Bronchial epithelial cell (primary cell): ENCODE data around the gene FNDC3B. TPM values are rescaled to one million over a fixed set of nuclear protein-coding genes. Genes with fewer than 3 reads are reported as not detected.

Source experiments
- DNase-seq: peaks from one replicate; pipeline ENCODE4 v3.0.0-alpha.2; 2010; ENCODE audit warnings: low read depth
- FAIRE-seq: peaks from 2 replicates; lab custom pipeline; 2011; peaks lifted over from hg19 to GRCh38; lab: Jason Lieb, UNC
- H3K27me3 ChIP-seq: 2 replicates; pipeline ENCODE4 v1.5.1; 2011; ENCODE audit warnings: low read length; ENCODE audit not compliant: control insufficient read depth, insufficient read depth
- H3K36me3 ChIP-seq: 2 replicates; pipeline ENCODE4 v1.5.1; 2011; ENCODE audit warnings: low read length; ENCODE audit not compliant: control insufficient read depth, insufficient read depth
- H3K4me3 ChIP-seq: 2 replicates; pipeline ENCODE4 v1.5.1; 2011; ENCODE audit warnings: mild to moderate bottlenecking, low read depth, low read length, control low read depth
- CTCF ChIP-seq: IDR thresholded peaks from 2 replicates; pipeline ENCODE4 v1.5.1; 2011; ENCODE audit warnings: mild to moderate bottlenecking, moderate library complexity, low read length, control low read depth, inconsistent platforms; ENCODE audit not compliant: insufficient read depth, severe bottlenecking
- total RNA-seq: library from RNA; depleted of rRNA; stranded (reverse); fragments of >200 nt; gene quantifications from 2 replicates; pipeline ENCODE4 v1.2.1, GENCODE V29; 2014

FNDC3B gene
- total RNA-seq, 1 donor from 2014 or later = 39.2 TPM

DNA sequence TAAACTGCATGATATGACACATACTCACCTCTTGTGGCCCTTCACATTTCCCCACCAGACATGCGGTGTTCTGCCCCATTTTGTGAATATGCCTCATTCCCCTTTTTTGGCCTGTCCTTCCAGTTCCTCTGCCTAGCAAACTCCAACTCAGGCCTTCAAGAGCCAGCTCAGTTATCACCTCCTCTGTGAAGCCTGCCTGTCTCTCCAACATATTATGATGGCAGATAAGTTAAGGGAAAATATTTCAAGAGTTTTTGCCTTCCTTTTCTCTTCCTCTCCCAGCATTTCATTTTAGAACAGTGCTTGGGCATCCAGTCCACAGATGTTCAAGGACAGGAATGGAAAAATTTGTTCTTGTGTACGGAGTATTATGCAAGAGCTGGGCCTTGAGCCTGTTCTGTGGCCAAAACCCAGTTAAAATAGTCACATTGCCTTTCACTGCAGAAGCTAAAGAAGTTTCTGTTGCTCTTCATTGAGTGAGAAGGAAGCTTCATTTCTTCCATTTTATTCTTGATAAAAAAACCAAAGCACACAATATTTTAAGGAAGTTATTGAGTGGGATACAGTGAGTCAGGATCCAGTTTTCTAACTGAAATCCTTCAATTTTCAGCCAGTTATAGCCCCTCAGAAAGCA, 216.8 kb downstream of the FNDC3B start:
- FAIRE-seq = no peak
- H3K27me3 ChIP-seq = no peaks in the 10 kb centered on the region
- H3K4me3 ChIP-seq = no peak overlapping the region
- no peak for DNase-seq
- no peak for TF ChIP-seq CTCF
- H3K36me3 ChIP-seq = peaks cover 8% of the 10 kb centered on the region

DNA sequence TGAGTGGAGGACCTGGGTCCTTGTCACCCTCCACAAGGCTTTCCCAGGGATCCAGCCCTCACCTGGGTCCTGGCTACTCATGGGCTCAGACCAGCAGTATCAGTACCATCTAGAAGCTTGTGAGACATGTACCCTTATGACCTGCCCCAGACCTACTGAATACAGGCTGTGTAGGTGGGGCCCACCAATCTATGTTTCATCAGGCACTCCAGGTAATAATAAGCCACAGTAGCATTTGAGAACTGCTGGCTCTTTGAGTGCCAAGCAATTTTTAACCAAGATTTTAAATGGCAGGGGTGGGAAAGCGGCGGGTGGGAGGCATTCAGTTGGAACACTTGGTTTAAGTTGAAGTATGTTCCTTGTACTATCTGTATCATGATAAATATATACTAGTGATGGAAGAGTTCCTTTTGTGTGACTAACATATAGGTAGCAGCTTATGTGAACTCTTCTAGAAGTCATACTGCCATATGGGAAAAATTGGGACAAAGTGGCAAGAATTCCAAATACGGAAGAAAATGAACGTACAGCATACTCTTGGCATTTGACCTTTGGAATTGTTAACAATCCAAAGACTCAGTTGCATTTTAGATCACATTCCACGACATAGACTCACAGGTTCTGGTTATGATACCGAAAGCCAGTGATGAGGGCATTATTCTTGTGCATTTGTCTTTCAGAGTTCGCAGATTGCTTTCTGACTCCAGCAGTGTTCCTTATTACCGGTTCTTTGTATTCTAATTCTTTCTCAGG, 218.4 kb downstream of the FNDC3B start:
- no peak for TF ChIP-seq CTCF
- peaks cover 6% of the 10 kb centered on the region for H3K36me3 ChIP-seq
- DNase-seq = no peak

GRCh38 chr3:172258624-172259023, 219.2 kb downstream of the FNDC3B start:
- DNase-seq (no peak), FAIRE-seq (no peak)
- Histone ChIP-seq H3K36me3 (peaks cover 6% of the 10 kb centered on the region), H3K4me3 (no peak overlapping the region), H3K27me3 (no peaks in the 10 kb centered on the region)
- no peak for TF ChIP-seq CTCF

More for the DNA sequence above, 218.4 kb downstream of the FNDC3B start:
- H3K27me3 ChIP-seq = no peaks in the 10 kb centered on the region
- H3K4me3 ChIP-seq = no peak overlapping the region
- FAIRE-seq = no peak

DNA sequence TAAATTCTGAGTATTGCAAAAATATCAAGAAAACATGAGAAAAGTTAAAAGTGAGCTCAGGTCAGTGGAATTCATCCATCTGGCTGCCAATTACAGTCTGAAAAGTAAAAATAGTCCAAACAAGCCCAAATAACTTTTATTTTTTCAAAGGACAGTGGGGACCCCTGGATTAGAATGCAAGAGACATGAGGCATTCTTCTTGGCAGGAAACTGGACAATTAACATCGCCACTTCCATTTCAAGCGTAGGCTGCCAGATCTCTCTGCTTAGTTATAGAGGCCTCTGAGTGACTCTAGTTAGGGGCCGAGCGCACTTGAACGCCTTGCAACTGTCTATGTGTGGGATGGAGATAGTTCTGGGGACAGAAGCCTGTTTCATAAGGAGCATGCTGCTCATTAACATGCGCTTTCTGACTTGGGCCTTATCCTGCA, 219.7 kb downstream of the FNDC3B start:
- no peak for DNase-seq
- FAIRE-seq = no peak
- TF ChIP-seq CTCF = no peak
- Histone ChIP-seq H3K36me3 (peaks cover 6% of the 10 kb centered on the region), H3K27me3 (no peaks in the 10 kb centered on the region), H3K4me3 (no peak overlapping the region)

- no peak for TF ChIP-seq CTCF
- no peak for FAIRE-seq
- no peaks in the 10 kb centered on the region for H3K27me3 ChIP-seq
Observed at GRCh38 chr3:172259726-172260248, 220.4 kb downstream of the FNDC3B start.

More at GRCh38 chr3:172259726-172260248, 220.4 kb downstream of the FNDC3B start:
- Histone ChIP-seq H3K36me3 (peaks cover 7% of the 10 kb centered on the region), H3K4me3 (no peak overlapping the region)
- no peak for DNase-seq
